DMS53 treated with DMSO at 0.1 percent for 48 hours (cell line): ENCODE data around the gene KDM4E.
"Not testable (repeated sequence)": the region's sequence is repeated elsewhere in the genome, so short reads cannot be mapped to it uniquely, and the experiment has no call there.

Experiments
- DNase-seq: peaks from one replicate; lab custom pipeline; 2025; ENCODE audit not compliant: unreplicated experiment; lab: John Stamatoyannopoulos, UW

Gene KDM4E

GRCh38 chr11:95049122-95049521 is 24.1 kb downstream of the KDM4E start, which contains the start of gene KDM4F:
KDM4F (plus strand) TSS chr11:95049422.
- not testable (repeated sequence) for DNase-seq

- DNase-seq: no peak
Measured at GRCh38 chr11:95050595-95051202, 25.6 kb downstream of the KDM4E start.

- no peak for DNase-seq
Measured at GRCh38 chr11:95054356-95054755, 29.3 kb downstream of the KDM4E start.

- DNase-seq: no peak
Measured at GRCh38 chr11:95055283-95055897, 30.3 kb downstream of the KDM4E start.

- no peak for DNase-seq
Measured at GRCh38 chr11:95057959-95058358, 32.9 kb downstream of the KDM4E start.

GRCh38 chr11:95058621-95059020 is 33.6 kb downstream of the KDM4E start:
- no peak for DNase-seq

GRCh38 chr11:95059046-95059445 is 34.0 kb downstream of the KDM4E start:
- no peak for DNase-seq

GRCh38 chr11:95065336-95065735 is 40.3 kb downstream of the KDM4E start:
- no peak for DNase-seq

- DNase-seq: peak; percentile 72
Measured at GRCh38 chr11:95066716-95067038, 41.6 kb downstream of the KDM4E start, which contains the start of gene SRSF8. SRSF8 (plus strand) TSS chr11:95066919; CDS start chr11:95067227, 308 bp downstream.

GRCh38 chr11:95067039-95067840 is 42.2 kb downstream of the KDM4E start:
- peak; percentile 72 for DNase-seq

GRCh38 chr11:95067841-95068219 is 42.8 kb downstream of the KDM4E start:
- no peak for DNase-seq

- peak; percentile 97 for DNase-seq
Measured at GRCh38 chr11:95068549-95068948, 43.5 kb downstream of the KDM4E start.

- DNase-seq: no peak
Measured at GRCh38 chr11:95070471-95070870, 45.4 kb downstream of the KDM4E start.

- no peak for DNase-seq
Measured at GRCh38 chr11:95072948-95073347, 47.9 kb downstream of the KDM4E start.

GRCh38 chr11:95074792-95075563 is 49.9 kb downstream of the KDM4E start:
- DNase-seq: no peak

GRCh38 chr11:95076416-95076815 is 51.4 kb downstream of the KDM4E start:
- peak; percentile 75 for DNase-seq

- DNase-seq: no peak
Measured at GRCh38 chr11:95076981-95077380, 51.9 kb downstream of the KDM4E start.
